Astrocyte of the hippocampus (primary cell): Measurements from ENCODE around the gene TJP3.

Source experiments
- DNase-seq: peaks from one replicate; pipeline ENCODE4 v3.0.0; 2011; ENCODE audit warnings: low read depth, low spot score

TJP3 gene

DNA sequence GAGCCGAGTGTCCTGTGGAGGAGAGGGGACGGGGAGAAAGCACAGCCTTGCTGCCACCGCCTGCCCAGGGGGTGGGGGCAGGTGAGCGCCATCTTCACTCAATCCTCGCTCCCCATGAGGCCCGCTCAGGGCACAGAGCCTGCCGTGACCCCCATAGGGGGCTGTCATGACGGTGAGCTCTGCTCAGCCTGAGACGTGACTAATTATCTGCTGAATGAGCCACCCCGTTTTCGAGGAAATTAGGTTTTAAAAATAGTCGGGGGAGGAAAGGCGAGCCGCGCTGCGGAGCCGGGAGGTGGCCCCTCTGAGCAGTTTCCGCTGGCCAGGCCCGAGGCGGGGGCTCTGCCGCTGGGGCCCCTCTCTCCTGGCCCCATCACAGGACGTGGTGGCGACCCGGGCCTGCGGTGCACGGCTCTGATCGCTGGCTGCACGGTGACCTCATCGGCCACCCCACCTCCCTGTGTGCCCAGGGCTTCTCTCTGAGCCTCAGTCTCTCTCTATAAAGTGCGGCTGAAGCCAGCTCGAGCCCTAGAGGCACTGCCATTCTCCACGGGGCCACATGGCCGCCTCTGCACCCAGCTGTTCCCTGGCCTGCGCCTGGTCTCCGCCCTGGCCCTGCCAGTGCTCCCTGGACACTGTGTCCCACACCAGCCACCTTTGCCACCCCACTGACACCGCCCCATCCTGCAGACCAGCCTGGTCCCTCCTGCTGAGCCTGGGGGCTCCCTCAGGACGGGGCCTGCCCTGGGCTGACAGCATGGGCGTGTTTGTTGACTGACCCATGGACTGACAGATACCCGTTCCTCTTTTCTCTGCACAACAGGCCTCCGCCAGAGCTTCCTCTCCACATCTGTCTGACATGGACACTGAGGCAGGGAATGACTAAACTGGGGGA is 36.3 kb upstream of the TJP3 start:
- DNase-seq: peak; percentile 52

DNA sequence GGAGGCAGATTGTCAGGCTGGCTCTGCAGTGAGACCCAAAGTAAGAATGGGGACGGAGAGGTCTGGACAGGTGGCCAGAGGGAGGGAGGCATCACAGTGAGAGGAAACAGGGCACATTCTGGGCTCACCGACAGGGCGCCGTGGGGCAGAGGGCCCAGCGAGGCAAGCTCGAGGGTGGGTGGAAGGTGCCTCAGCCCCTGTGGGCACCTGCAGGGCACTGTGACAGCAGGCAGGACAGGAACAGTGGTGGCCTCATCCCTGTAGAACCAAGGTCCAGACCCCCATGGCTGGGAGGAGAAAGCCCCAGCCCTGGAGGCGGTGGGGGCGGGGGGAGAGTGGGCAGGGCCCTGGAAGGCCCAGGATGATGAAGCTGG is 35.6 kb upstream of the TJP3 start:
- no peak for DNase-seq

DNA sequence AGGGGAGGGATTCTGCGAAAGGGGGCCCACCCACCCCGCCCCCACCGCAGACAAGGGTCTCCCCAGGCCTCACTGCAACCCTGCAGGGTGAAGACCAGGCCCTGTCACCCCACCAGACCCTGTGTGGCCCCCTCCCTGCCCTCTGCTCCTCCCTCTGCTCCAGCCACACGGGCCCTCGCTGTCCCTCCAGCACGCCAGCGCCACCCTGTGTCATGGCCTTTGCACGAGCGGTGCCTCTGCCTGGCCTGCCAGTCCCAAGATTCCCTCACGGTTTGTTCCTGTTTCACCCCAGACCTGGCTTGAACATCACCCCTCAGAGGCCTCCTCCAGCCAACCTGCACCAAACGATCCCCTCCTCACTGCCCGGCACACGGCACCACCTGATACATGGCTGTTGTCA is 35.2 kb upstream of the TJP3 start:
- no peak for DNase-seq

DNA sequence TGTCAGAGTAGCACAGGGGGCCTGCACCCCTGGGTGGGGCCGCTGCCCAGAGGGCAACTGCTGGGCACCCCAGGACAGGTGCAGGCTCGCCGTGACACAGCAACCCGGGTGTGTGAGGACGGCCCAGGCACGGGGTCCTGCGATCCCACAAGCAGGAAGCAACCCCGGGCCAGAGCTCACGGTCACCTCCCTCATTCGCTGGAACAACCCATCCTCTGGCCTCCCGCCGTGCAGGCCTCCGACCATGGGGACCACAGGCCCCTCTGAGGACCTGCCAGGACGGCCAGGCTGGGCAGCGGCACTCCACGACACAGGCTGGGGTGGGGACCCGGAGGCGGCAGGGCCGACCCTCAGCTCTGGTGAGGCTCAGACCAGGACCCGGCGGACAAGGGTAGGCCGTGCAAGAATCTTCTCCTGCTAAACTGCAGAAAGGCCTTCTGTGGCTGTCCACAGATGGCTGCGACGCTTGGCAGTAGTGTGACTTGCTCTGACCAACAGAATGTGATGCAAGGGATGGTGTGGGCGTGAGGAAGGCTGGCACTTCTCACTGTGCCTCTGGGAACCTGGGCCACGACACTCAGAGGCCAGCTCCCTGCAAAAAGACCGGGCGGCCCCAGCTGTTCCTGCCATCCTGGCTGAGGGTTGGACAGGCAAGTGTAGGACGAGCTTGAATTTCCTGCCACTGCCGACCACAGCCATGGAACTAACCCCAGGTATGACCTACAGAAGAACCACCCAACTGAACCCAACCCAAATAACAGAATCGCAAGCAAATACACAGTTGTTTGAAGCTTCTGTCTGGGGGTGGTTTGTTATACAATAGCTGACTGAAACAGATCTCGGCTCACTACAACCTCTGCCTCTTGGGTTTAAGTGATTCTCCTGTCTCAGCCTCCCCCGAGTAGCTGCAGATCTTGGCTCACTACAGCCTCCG is 34.4 kb upstream of the TJP3 start:
- DNase-seq: no peak

DNA sequence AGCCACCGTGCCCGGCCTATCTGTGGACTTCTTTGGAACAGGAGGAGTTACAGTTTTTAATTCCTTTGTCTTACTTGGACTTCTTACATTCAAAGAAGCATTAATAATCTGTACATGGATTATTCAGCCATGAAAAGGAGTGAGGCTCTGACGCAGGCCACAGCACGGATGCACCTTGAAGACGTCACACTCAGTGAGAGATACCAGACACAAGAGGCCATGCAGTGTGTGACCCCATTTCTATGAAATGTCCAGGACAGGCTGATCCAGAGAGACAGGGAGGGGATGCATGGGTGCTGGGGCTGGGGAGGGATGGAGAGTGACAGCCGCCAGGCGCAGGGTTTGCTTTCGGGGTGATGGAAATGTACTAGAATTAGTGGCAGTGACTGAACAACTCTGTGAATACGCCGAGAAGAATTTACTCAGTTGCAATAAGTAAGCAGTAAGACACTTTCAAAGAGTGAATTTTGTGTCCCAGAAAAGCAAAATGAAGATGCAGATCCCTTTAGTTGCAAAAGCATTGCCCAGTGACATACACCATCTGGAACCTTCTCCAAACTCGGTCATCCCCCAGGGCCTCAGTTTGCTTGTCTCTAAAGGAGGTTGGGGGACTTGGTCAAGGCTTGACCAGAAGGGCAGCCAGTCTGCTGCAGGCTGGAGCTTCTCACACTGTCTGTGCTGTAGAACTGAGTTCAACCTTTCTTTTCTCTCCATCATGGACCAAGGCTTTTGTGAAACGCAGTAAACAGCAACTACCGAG is 33.2 kb upstream of the TJP3 start:
- DNase-seq: no peak

DNA sequence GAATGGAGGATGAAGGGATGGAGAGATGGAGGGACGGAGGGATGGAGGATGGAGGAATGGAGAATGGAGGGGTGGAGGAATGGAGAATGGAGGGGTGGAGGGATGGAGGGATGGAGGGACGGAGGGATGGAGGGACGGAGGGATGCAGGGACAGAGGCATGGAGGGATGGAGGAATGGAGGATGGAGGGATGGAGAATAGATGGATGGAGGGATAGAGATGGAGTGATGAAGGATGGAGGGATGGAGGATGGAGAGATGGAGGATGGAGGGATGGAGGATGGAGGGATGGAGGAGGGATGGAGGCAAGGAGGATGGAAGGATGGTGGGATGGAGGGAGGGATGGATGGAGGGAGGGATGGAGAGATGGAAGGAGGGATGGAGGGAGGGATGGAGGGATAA is 30.0 kb upstream of the TJP3 start:
- no peak for DNase-seq

DNA sequence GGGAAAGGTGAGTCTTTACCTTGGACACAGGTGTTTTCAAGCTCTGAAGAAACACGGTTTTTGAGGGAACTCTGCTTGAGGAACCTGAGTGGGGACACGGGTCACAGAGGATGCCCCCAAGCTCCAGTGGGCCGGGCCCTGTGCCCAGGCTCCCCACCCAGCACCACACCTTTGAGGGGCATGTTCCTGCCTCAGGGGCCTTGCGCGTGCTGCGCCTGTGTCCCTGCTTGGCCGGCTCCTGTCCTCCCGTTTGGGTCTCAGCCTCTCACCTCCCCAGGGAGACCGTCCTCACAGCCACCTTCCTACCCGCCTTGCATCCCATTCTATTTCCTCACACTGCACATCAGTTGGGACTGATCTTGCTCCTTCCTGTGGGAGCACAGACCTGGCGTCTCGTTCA is 29.0 kb upstream of the TJP3 start:
- no peak for DNase-seq

DNA sequence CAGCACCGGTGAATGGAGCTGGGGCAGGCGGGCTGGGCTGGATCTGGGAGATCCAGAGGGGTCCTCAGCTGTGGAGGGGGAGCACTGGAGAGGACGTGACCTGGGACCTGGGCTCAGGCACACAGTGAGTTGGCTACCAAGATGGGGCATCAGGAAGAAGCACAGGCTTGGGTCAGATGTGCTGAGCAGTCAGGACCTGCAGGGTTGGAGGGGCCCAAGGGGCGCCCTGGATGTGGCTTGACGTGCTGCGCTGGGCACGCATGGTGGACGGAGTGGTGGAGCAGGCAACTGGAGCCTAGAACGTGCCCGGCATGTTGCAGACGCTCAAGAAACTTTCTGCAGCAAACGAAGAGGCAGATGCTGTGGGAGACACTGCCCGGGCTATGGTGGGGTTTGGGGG is 28.6 kb upstream of the TJP3 start:
- no peak for DNase-seq

DNA sequence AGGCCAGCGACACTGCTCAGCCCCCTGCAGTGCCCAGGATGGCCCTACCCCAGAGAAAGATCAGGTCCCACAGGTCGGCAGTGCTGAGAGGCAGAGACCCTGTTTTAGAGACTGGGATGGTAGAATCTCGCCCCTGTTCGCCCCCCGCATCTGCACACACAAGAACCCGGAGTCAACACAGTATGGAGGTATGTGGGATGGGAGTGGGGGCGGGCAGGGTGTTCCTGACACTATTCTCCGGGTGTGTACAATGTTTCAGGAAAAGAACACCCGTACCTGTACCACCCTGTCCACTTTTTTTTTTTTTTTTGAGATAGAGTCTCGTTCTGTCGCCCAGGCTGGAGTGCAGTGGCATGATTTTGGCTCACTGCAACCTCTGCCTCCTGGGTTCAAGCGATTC is 27.2 kb upstream of the TJP3 start:
- DNase-seq: no peak

DNA sequence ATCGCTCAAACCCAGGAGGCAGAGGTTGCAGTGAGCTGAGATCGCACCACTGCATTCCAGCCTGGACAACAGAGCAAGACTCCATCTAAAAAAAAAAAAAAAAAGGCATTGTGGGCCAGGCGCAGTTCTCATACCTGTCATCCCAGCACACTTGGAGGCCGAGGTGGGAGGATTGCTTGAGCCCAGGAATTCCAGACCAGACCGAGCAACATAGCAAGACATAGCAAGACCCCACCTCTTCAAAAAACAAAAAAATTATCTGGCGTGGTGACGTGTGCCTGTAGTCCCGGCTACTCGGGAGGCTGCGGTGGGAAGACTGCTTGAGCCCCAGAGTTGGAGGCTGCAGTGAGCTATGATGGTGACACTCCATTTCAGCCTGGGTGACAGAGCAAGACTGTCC is 25.9 kb upstream of the TJP3 start:
- no peak for DNase-seq

DNA sequence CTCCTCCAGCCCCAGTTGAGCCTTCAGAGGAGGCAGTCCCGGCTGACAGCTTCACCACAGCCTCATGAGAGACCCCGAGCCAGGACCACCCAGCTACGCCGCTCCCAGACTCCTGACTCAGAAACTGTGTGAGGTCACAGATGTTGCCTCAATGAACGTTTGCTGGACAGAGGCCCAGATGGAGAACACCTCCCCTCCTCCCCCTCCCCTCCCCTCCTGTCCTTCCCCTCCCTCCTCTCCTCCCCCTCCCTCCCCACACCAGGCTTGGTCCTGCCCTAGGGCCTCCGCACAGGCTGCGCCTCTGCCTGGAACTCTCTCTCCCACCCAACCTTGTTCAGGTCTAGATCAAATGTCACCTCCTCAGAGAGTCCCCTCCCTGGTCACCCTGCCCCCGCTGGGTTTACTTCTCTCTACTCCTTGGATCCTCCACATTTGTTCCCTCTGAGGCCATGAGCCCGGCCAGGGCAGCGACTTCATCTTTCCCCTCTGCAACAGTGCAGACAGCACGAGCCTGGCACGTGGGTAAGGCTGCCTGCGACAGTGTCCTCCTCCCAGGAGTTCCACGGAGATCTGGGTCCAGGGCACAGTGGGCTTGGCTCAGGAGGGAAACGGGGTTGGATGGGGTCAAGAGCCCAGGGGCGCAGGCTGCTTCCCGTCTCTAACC is 25.3 kb upstream of the TJP3 start:
- DNase-seq: peak; percentile 63

DNA sequence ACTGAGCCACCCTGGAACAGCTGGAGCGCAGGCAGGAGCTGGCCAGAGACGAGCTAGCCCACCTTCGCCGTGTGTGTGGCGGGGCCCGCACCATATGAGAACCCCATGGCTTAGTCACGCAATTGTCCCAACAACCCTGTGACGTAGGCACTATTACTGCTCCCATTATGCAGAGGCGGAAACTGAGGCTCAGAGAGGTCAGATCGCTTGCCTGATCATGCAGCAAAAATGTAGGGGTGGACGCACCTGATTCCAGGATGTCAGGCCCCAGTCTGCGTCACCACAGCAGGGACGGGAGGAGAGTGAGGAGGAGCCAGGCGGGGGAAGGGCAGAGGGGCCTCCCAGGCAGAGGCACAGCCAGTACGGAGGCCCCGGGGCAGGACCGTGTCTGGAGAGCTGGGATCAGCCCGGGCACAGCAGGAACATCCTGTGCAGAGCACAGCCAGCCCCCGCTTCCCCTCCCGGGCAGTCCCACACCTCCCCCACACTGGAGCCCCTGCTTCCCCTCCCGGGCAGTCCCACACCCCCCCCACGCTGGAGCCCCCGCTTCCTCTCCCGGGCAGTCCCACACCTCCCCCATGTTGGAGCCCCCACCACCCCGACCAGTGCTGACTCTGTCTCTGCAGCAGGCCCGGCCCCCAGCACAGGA is 24.7 kb upstream of the TJP3 start:
- peak; percentile 42 for DNase-seq

DNA sequence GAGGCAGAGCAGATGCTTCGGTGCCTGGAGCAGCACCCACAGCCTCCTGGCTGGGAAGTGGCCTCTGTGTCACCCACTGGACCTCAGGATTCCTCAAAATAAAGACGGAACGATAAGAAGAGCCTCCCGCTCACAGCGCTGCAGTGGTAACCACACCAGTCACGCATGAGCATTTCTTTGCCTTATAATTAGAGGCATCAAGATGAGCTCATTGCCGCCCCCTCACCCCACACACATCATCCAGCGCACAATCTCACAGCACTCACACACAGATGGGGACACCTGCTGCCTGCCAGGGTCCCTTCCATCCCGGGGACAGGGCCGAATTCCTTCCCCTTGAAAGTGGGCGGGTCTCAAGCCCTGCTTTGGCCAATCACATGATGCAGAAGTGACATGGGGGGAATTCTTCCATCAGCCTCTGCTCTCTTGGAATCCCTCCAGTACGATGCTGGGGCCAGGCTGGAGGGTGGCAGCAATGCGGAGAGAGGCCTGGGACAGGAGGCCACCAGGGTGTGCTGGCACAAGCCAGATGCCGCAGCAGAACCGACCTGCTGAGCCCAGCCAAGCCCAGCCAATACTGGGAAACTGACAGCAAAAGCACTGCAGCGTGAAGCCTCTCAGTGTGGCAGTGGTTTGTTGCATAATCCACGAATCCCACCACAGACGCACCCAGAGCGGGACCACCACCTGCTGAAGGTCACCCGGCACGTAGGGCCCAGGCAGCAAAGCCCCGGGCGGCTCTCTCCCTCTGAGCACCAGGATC is 23.9 kb upstream of the TJP3 start:
- DNase-seq: peak; percentile 56

DNA sequence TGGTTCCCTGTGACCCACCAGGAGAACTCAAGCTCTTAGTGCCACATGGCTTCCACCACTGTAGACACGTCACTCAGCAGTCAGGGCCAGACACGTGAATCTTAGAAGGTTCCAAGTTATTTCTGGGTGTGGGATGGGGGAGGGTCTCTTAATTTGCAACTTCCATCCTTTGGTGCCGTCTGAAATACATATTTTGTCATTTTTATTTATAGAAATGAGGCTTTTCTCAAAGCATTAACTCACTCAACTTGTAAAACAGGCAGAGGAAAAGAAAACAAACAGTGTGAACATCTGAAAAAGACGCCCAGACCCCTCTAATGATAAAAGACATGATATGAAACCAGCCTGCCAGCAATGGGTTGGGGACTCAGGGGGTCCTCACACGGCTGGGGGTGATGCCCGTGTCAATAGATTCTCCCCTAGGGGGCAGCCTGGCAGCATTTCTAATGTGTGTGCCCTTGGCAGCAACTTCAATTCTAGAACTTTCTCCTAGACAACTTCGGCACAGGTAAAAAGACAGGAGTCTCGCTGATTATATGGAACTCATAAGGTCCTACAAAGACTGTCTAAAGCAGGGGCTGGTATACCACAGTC is 23.3 kb upstream of the TJP3 start:
- no peak for DNase-seq

DNA sequence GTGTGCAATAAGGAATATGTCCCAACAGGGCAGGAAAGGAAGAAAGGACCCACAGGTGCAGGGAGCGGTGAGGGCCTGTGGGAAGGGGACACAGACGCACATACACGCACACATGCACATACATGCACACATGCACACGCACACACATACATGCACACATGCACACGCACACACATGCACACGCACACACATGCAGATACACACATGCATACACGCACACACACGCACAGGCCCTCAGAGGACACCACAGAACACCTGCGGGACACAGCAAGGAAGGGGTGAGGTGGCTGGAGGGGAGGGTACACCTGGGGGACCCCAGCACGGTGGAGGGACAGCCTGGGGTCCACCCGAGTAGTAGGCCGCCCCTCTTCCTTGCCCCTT is 20.8 kb upstream of the TJP3 start:
- no peak for DNase-seq

DNA sequence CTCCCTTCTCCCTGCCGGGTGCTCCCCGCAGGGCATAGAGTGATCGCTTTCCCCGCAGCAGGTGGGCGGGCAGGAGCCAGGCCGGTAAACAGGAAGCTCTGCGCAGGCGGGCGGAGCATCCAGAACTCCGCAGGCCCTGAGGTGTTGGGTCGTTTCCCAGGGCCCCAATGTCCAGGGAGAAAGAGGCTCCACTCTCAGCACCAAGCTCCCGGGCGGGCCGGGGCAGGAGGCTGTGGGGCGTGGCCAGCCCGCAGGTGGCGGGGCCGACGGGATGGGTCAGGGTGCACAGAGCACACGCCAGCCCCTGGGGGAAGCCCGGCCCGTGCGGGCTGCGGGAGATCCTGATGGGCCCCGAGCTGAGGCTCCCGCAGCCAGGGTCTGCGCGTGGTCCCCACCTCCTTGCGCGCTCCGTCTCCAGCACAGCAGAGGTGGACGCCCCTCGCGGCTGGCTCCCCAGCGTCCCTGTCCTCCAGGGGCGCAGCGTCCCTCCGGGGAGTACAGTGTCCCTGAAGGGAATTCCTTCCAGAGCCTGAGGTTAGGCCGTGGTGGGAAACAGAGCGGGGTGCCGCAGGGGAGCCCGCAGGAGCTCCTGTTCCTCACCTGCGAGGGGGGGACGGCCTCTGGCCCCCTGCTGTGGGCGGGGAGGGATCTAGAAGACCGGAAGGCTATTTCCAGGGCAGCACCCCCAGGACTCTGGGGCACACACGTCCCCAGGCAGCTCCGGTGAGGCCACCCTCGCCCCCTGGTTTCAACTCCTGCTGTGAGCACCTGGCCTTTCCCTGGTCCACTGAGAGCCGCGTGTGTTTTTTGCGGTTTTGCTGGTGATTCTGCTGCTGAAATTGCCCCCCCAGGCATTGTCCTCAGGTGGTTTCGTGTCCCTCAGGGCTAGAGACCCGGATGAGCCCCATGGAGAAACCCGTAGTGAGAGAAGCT is 20.1 kb upstream of the TJP3 start:
- DNase-seq: no peak

DNA sequence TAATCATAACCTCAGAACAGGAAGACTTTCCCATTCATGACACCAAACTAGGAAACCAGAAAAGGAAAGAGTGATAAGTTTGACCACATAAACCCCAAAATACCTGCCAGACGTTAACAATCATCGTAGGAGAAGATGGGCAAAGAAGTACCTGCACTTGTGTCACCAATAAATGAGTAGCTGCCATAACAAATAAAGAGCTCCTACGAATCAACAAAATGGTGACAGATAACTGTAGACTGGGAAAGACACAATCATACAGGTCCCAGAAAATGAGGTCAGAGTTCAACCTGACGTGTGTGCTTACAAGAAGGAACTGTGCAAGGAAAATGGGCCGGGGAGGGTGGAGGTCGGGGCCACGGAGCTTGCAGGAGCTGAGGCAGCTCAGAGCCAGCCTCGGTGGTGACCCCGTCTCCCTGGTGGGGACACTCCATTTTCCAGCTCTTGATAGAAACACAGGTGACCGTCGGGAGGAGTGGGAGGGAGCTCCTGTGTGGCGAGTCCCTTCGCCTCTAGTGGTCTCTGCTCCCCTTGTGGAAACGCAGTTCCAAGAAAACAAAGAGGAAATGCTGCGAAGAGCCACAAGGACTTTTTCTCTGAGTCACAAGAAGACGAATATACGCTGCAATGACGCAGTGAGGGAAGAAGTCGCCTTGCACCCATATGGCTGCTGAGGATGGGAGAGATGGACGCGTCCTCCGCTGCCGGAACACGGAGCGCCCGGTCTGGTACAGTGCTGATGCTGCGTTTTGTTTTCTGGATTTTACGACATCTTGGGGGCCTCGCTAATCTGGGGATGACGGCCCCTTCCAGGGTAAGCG is 17.4 kb upstream of the TJP3 start:
- DNase-seq: no peak

DNA sequence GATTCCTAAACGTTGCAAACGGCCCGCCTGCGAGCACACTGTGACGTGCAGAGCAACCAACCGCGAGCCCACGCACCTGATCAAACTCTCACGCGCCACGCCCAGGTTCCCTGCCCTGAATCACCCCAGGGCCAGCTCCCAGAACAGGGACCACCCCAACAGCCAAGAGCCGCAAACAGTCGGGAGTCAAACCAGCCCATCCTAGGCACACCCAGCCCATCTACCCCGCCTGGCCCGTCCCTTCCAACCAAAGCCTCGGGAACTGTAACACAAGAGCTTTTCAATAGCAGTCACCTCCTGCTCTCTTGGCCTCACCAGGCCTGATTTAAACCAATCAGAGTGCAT is 16.8 kb upstream of the TJP3 start:
- no peak for DNase-seq
